Activated CD4-positive, alpha-beta T cell treated with anti-CD3 and anti-CD28 coated beads, Interleukin-2, amount 50 U/mL, for 4 hours (primary cell): ENCODE measurements around the gene PTMA.
"Not testable (repeated sequence)": the region's sequence is repeated elsewhere in the genome, so short reads cannot be mapped to it uniquely, and the experiment has no call there.

ENCODE experiments used
- DNase-seq, 2 experiments: peaks; one replicate each; pipeline ENCODE4 v3.0.0-alpha.2; 2020

PTMA gene

DNA sequence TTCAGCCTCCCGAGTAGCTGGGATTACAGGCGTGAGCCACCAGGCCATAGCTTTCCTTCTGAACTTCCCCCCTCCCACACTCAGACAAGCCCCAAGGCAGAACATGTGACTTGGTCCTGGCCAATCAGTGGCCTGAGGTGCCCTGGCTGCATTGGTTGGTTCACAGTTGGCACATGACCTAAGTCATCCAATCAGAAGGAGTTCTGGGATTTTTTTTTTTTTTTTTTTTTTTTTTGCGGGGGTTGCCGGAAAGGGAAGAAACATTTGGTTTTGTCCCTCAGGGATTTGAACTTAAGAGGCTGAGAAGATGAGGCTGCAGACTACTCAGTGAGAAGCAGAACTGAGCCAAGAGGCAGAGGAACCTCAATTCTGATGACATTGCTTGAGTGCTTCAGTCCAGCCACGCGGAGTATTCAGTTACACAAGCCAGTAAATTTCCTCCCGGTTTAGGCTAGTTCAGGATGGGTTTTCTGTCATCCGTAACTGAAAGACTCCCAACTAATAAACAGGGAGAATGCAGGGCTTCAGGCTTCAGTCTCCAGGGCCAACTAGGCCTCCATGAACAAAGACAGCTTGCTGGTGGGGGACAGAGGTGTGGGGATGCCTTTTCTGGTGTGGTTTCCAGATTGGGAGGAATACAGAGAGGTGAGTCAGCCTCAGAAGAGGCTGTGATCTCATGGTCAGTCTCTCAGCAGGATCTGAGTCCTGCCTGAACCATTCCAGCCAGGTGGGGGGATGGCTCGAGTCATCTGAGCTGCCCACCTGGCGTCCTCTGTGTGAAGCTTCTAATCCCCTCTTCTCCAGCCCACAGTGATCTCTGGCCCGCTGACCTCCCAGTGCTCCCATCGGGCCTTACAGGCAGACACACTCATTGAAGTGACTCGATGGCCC lies 9.2 kb downstream of the PTMA start:
- no peak for DNase-seq

DNA sequence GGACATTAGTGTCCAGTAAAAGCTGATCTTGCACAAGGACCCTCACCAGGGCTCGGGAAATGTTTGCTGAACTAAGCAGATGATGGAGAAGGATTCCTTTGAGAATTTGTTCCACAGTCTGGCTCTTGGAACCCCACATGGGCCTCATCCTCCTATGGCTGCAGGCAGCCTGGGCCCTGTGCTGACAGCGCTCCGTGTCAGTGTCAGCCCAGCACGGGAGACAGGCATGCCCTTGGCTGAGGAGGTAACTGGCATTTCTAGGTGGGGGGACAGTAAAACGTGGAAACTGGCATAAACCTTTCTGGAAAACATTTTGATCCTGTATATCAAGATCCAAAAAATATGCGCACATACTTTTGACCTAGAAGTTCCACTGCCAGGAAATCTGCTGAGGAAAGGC lies 10.5 kb downstream of the PTMA start:
- no peak for DNase-seq

DNA sequence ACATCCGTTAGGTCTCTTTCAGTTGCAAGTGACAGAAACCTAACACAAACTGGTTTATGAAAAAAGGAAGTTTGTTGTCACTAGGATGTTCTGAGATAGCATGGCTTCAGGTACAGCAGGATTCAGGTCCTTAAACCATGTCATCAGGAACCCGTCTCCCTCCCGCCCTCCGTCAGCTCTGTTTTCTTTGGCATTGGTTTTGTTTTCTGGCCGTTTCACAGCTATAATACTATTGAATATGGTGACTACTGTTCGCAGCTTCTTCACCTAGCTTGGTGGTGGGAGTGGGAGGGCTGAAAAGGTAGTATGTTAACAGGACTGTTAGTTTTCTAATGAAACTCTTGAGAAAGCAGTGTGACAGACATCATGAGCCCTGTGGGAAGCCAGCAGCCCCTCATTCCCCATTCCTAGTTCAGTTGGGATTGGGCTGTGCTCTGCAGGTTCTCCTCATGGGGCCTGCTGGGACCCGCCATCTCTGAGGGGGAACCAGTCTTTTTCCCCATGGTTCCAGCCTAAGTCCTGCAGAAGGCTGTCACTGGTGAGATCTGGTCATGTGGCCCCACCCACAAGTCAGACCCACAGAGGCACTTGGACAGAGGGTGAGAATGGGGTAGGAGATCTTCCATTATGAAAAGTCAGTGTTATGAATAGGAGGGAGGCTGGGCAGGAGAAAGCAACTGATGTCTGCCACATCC lies 12.1 kb downstream of the PTMA start:
- no peak for DNase-seq

DNA sequence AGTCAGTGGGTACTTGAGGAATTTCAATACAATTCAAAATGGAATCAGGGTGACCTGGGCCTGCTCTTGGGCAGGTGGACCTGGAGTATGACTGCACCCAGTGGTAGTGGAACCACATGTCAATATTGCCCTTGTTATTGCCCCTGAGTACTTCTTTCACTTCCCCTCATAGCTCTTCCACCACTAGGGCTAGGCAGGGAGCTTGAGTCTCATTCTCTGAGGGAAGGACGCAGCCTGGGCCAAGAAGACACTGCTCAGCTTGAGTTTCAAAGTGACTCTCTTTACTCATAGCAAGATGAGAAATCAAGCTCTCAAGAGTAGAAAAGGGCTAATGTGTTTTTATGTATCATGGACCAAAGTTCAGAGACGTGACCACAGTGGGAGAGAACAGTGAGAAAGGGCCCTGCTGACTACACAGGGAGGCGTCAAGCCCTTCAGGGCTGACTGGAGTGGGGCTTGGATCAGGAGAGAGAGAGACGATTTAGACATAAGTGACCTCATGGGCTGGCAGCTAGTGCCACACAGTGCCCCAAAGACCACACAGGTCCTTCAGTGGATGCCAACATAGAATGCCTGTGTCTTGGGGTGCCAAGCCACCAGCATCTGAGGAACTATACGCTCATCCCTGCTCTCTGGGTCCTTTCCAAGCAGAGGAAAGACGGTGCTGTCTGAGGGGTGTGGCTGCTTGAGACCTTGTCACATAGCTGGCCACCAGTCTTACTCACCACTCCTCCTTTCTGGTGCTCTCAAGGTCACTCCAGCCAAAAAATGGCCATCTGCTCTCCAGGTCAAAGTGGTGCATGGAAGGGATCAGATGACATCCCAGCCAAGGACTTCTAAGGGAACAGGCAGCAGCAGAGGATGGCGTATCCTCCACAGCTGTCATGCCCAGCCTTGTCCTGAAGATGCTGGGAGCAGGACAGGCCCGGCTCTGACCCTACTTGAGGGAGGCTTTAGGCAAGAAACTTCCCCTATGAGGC lies 13.0 kb downstream of the PTMA start:
- no peak for DNase-seq

DNA sequence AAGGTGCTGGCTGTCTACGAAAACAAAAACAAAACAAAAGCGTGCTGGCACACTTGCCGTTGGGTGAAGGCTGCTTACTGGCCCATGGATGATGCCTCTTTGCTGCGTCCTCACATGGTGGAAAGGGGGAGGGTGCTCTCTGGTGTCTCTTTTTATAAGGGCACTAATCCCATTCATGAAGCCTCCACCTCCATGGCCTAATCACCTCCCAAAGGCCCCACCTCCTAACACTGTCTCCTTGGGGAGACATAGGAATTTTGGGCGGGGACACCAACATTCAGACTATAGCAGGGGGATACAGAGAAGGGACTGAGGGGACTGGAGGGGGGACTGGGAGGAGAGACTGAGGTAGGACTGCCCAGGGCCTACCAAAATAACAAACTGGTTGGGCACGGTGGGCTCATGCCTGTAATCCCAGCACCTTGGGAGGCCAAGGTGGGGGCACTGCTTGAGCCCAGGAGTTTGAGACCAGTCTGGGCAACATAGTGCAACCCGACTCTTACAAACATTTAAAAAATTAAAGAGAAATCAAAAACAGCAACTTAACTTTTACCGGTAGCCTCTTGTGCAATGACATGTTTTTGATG lies 14.5 kb downstream of the PTMA start:
- DNase-seq: no peak

DNA sequence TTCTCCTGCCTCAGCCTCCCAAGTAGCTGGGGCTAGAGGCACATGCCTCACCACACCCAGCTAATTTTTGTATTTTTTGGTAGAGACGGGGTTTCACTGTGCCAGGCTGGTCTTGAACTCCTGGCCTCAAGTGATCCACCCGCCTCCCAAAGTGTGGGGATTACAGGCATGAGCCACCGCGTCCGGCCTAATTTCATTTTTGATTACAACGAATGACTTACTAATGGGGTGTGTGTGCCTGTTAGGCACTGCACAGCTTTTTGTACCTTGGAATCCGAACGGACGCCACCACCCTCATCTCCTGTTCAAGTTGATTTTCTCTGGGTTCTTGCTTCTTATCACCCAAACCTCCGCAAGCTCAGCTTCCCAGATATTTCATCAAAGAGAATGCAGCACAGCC lies 17.2 kb downstream of the PTMA start:
- DNase-seq: no peak

GRCh38 chr2:231726276-231726675 lies 18.0 kb downstream of the PTMA start:
- DNase-seq: no peak

GRCh38 chr2:231727621-231728020 lies 19.3 kb downstream of the PTMA start:
- DNase-seq: no peak

GRCh38 chr2:231732604-231733003 lies 24.3 kb downstream of the PTMA start:
- DNase-seq: no peak

DNA sequence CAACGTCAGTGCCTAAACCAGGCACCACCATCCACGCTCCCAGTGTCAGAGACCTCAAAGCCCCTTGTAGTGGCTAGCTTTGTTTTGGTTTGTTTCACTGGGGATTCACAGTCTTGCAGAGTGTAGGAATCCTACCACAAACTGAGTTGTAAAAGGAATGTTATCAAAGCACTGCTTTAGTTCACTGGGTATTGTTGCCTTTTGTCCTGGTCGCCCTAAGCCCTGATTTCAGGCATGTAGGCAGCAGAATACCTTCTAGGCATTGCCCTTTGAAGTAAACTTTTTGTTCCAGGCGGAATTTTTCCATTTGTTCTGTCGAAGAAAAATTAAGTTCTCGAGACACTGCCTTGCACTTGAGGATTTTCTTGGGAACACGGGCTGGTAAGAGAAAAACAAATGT lies 29.4 kb downstream of the PTMA start:
- no peak for DNase-seq

GRCh38 chr2:231743376-231744116 lies 35.2 kb downstream of the PTMA start:
- DNase-seq: no peak

DNA sequence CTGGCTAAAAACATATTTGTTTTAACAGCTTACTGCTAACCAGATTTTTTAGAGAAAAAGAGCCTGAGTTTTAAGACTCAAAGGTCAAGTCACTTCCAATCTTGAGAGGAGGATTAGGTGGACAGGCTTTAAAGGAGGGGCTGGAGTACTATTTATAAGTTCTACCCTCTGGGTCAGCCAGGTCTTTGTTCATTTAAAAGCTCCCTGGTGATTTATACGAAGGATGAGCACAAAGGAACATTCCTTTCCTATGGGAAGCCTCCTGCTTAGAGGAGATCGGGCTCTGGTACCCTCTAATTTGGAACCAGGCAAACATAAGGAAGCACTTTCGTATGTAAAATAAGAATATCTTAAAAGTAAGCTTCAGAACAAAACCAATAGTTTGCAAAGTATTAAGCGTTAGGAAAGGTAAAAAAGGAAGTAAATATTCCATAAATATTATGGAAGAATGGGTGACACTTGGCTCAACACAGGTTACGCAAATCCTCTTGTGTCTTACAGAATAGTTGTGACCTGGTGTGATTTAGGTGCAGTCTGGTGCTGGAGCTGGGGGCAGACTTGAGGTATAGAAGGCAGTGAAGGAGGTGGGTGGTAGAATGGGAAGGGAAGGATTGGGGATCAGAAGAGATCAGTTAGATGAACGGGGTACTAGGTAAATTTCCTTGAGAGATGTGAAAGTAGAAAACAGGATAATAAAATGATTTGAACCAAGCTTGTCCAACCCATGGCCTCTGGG lies 37.1 kb downstream of the PTMA start:
- no peak for DNase-seq

- DNase-seq: not testable (repeated sequence)
Observed at GRCh38 chr2:231748153-231748896, 40.0 kb downstream of the PTMA start.

GRCh38 chr2:231749016-231749415 lies 40.7 kb downstream of the PTMA start:
- not testable (repeated sequence) for DNase-seq

DNA sequence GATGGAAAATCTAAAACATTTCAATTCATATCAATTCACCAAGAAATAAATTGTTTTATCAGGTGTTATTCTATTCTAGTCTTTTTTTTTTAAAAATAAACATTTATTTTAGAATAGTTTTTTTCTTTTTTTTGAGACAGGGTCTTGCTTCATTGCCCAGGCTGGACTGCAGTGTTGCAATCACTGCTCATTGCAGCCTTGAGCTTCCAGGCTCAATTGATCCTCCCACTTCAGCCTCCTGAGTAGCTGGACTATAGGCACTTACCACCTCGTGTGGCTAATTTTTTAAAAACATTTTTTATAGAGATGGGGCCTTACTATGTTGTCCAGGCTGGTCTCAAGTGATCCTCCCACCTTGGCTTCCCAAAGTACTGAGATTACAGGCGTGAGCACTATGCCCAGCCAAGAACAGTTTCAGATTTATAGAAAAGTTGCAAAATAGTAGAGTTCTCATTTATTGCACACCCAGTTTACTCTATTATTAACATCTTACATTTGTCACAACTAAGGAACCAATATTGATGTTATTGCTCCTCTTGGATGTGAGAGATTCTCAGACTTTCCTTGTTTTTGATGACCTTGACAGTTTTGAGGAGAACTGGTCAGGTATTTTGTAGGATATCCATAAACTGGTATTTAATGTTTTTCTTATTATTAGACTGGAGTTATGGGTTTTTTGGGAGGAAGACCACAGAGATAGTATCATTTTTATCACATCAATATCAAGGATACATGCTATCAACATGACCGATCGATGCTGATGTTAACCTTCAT lies 42.9 kb downstream of the PTMA start:
- no peak for DNase-seq

DNA sequence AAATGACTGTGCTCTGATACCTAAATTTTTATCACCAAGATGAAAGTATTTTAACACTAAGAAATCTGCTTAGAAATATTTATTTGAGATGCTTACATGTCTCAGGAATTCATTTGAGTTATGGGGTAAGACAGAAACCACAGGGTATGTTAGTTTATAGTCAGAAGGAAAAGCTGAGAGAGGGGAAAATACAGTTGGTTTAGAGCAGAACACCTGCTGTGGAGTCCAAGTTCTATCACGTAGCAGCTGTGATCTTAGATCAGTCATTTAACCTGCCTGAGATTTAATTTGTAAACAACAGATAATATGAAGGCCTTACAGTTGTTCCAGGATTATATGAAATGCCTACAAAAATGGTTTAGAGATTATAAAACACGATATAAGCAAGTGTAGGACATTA lies 43.7 kb downstream of the PTMA start:
- no peak for DNase-seq

- no peak for DNase-seq
Observed at GRCh38 chr2:231761735-231762134, 53.4 kb downstream of the PTMA start.
